ENCODE measurements around the gene SCCPDH. TPM values are rescaled to one million over a fixed set of nuclear protein-coding genes. Genes with fewer than 3 reads are reported as not detected.
"Not testable (repeated sequence)": the region's sequence is repeated elsewhere in the genome, so short reads cannot be mapped to it uniquely, and the experiment has no call there.

The SCCPDH gene
- total RNA-seq, 1 donor from 2014 or later = 35.3 TPM

DNA sequence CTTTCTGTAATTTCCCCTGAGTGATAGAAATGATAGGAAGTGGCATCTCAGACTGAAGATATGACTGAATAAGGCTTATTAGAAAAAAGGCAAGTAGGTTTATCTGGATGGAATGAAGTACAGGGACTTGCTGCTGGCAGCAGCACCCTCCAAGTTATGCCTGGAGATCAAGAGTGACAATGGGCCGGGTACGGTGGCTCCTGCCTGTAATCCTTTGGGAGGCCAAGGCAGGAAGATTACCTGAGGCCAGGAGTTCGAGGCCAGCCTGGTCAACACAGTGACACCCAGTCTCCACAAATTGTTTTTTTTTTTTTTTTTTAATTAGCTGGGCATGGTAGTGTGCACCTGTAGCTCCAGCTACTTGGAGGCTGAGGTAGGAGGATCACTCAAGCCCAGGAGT, 87.8 kb downstream of the SCCPDH start:
- no peak overlapping the region for H3K4me3 ChIP-seq
- H3K9me3 ChIP-seq = no peaks in the 10 kb centered on the region
- H3K36me3 ChIP-seq = no peaks in the 10 kb centered on the region
- no peaks in the 10 kb centered on the region for H3K4me1 ChIP-seq
- DNase-seq = no peak
- H3K27ac ChIP-seq = no peak overlapping the region
- TF ChIP-seq, protein P1, sequence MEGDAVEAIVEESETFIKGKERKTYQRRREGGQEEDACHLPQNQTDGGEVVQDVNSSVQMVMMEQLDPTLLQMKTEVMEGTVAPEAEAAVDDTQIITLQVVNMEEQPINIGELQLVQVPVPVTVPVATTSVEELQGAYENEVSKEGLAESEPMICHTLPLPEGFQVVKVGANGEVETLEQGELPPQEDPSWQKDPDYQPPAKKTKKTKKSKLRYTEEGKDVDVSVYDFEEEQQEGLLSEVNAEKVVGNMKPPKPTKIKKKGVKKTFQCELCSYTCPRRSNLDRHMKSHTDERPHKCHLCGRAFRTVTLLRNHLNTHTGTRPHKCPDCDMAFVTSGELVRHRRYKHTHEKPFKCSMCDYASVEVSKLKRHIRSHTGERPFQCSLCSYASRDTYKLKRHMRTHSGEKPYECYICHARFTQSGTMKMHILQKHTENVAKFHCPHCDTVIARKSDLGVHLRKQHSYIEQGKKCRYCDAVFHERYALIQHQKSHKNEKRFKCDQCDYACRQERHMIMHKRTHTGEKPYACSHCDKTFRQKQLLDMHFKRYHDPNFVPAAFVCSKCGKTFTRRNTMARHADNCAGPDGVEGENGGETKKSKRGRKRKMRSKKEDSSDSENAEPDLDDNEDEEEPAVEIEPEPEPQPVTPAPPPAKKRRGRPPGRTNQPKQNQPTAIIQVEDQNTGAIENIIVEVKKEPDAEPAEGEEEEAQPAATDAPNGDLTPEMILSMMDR (IDR thresholded peaks at IDR 0.05) = no peak
- no peak for ATAC-seq
- intact Hi-C loops (cut with DNase I) = no loop called here
- no peaks in the 10 kb centered on the region for H3K27me3 ChIP-seq (ENCODE audit: low read depth)

DNA sequence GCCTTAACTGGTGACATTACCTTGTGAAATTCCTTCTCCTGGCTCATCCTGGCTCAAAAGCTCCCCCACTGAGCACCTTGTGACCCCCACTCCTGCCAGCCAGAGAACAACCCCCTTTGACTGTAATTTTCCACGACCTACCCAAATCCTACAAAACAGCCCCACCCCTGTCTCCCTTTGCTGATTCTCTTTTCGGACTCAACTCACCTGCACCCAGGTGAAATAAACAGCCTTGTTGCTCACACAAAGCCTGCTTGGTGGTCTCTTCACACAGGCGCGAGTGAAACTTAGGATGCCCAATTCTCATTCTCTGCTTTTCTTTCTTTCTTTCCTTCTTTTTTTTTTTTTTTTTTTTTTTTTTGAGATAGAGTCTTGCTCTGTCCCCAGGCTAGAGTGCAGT, 89.1 kb downstream of the SCCPDH start:
- H3K4me1 ChIP-seq; H3K27ac ChIP-seq; H3K4me3 ChIP-seq; H3K36me3 ChIP-seq; ATAC-seq; DNase-seq; H3K9me3 ChIP-seq; intact Hi-C loops (cut with DNase I); H3K27me3 ChIP-seq (ENCODE audit: low read depth): not testable (repeated sequence)

DNA sequence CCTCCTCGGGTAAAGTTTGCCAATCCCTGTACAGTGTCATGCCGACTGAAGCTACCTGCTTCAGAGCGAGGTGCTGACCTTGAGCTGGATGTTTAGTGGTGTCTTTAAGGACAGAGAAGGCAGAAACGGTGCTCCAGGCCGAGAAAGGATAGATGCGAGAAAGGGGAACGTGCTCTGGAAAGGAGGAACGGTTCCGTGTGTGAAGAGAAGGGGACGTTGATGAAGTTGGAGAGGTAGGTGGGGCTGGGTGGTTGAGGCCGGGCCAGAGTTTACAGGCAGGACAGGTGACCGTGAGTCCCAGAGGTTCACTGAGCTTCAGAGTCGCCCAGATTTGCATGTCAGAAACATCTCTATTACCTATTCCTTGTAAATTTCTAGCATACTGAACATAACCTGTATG, 90.7 kb downstream of the SCCPDH start:
- no peak overlapping the region for H3K4me3 ChIP-seq
- no peaks in the 10 kb centered on the region for H3K4me1 ChIP-seq
- ATAC-seq = no peak
- no peak for DNase-seq
- H3K27me3 ChIP-seq (ENCODE audit: low read depth) = no peaks in the 10 kb centered on the region
- intact Hi-C loops (cut with DNase I) = no loop called here
- H3K9me3 ChIP-seq = no peaks in the 10 kb centered on the region
- no peaks in the 10 kb centered on the region for H3K36me3 ChIP-seq
- TF ChIP-seq, protein P1 (IDR thresholded peaks at IDR 0.05) = no peak
- no peak overlapping the region for H3K27ac ChIP-seq

DNA sequence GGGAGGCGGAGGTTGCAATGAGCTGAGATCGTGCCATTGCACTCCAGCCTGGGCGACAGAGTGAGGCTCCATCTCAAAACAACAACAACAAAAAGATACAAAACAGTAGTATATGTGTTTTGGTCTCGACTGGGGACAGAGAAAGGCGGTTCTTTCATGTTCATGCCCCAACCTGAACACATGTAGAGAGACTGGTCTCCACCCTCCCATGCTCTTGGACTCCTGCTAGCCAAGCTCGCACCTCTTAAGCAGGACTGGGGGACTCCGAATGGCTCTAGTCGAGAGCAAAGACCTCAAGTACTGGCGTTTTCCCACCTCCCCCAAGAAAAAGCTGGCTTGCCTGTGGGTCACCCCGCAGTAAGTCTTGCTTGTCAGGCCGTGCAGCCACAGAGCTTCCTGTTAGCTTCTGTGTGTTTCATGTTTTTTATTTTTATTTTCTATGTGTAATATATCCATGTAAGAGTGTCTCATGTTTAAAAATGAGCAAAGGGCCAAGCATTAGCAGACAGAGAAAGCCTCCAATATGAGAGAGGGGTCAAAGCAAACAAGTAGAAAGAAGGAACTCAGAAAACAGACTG, 91.6 kb downstream of the SCCPDH start:
- Histone ChIP-seq H3K9me3 (no peaks in the 10 kb centered on the region), H3K27me3 (ENCODE audit: low read depth) (no peaks in the 10 kb centered on the region), H3K4me3 (no peak overlapping the region), H3K4me1 (no peaks in the 10 kb centered on the region), H3K36me3 (no peaks in the 10 kb centered on the region), H3K27ac (no peak overlapping the region)
- DNase-seq (no peak), ATAC-seq (no peak)
- intact Hi-C loops (cut with DNase I) = no loop called here
- TF ChIP-seq, protein P1 (IDR thresholded peaks at IDR 0.05) = no peak

Other genes starting within 250 kb of the SCCPDH start
- 20.5 TPM for gene SMYD3, start 217.1 kb upstream of the SCCPDH start, total RNA-seq
- 10.2 TPM for gene TFB2M, start 158.1 kb upstream of the SCCPDH start, total RNA-seq
- 31.4 TPM for gene CNST, start 158.0 kb upstream of the SCCPDH start, total RNA-seq
- gene AHCTF1, start 207.5 kb downstream of the SCCPDH start, total RNA-seq = 36.0 TPM